HG02642 (cell line): ENCODE measurements around the gene NDRG4.
A peak's percentile ranks its signal among the peaks of the same experiment; 100 is the strongest.

Experiments used
- ATAC-seq: cut with Tn5 transposase; IDR thresholded peaks from one replicate; pipeline ENCODE4 v1.9.1; 2021; ENCODE audit warnings: mild to moderate bottlenecking; ENCODE audit not compliant: unreplicated experiment, poor library complexity

The NDRG4 gene

GRCh38 chr16:58499615-58500351 lies at the start of gene NDRG4:
NDRG4 (plus strand) TSS chr16:58500143; CDS start chr16:58500249, 106 bp downstream.
- ATAC-seq: peak; percentile 80

- no peak for ATAC-seq
These were observed 49.4 kb upstream of the NDRG4 start for GRCh38 chr16:58450590-58450989.

- ATAC-seq: no peak
These were observed 48.7 kb upstream of the NDRG4 start for GRCh38 chr16:58451265-58451689.

- ATAC-seq: no peak
These were observed 48.0 kb upstream of the NDRG4 start for GRCh38 chr16:58451945-58452401.

- no peak for ATAC-seq
These were observed 47.3 kb upstream of the NDRG4 start for GRCh38 chr16:58452640-58453039.

GRCh38 chr16:58454178-58454577 lies 45.8 kb upstream of the NDRG4 start:
- ATAC-seq: no peak

- ATAC-seq: no peak
These were observed 45.1 kb upstream of the NDRG4 start for GRCh38 chr16:58454856-58455255.

- ATAC-seq: no peak
These were observed 44.2 kb upstream of the NDRG4 start for GRCh38 chr16:58455750-58456149.

GRCh38 chr16:58456193-58456592 lies 43.8 kb upstream of the NDRG4 start:
- no peak for ATAC-seq

- ATAC-seq: no peak
These were observed 41.2 kb upstream of the NDRG4 start for GRCh38 chr16:58458606-58459343.

GRCh38 chr16:58459344-58460218 lies 40.4 kb upstream of the NDRG4 start:
- no peak for ATAC-seq

- ATAC-seq: no peak
These were observed 39.7 kb upstream of the NDRG4 start for GRCh38 chr16:58460219-58460610.

GRCh38 chr16:58461056-58461455 lies 38.9 kb upstream of the NDRG4 start:
- ATAC-seq: no peak

GRCh38 chr16:58461640-58462039 lies 38.3 kb upstream of the NDRG4 start:
- no peak for ATAC-seq

- ATAC-seq: no peak
These were observed 37.9 kb upstream of the NDRG4 start for GRCh38 chr16:58462089-58462488.

GRCh38 chr16:58462499-58462996 lies 37.4 kb upstream of the NDRG4 start:
- ATAC-seq: no peak

GRCh38 chr16:58462997-58463941 lies 36.7 kb upstream of the NDRG4 start:
- ATAC-seq: no peak

- ATAC-seq: no peak
These were observed 35.7 kb upstream of the NDRG4 start for GRCh38 chr16:58464047-58464915.
